Panc1 (cell line): ENCODE results near the gene SMIM8. TPM values are rescaled to one million over a fixed set of nuclear protein-coding genes. Genes with fewer than 3 reads are reported as not detected.

Experiments used
- ATAC-seq: fragments of 200-7000 bp; cut with Tn5 transposase; 2 replicates; pipeline ENCODE4 v1.9.1; 2020; ENCODE audit warnings: mild to moderate bottlenecking, moderate library complexity
- BruUV-seq: library from RNA; stranded (reverse); fragments of 400-500 nt; replicated peaks from 2 replicates; lab custom pipeline; 2021; lab: Mats Ljungman, UMichigan
- CTCF ChIA-PET: fragments of 300-600 bp; sonication (Branson Sonifier 250); formaldehyde crosslinking; loops from one replicate; lab custom pipeline; 2022; ENCODE audit warnings: antibody characterized with exemption; lab: Charles Lee
- POLR2A ChIA-PET: fragments of 300-600 bp; sonication (Branson Sonifier 250); formaldehyde crosslinking; loops from one replicate; lab custom pipeline; 2022; ENCODE audit warnings: antibody characterized with exemption; lab: Charles Lee
- DNase-seq: peaks from one replicate; pipeline ENCODE4 v3.0.0-alpha.2; 2010; ENCODE audit warnings: low read depth, low spot score
- H3K27ac ChIP-seq: 2 replicates; pipeline ENCODE4 v1.5.1; 2011; ENCODE audit warnings: mild to moderate bottlenecking, low read length, inconsistent platforms
- H3K27me3 ChIP-seq: fragments of 200-500 bp; sonication (Bioruptor generic); 2 replicates; pipeline ENCODE4 v1.6.0; 2014; ENCODE audit warnings: low read length, inconsistent platforms; ENCODE audit not compliant: control insufficient read depth, insufficient read depth
- H3K36me3 ChIP-seq: fragments of 200-500 bp; sonication (Bioruptor generic); 2 replicates; pipeline ENCODE4 v1.5.1; 2014; ENCODE audit warnings: inconsistent platforms, mild to moderate bottlenecking, low read length, moderate library complexity; ENCODE audit not compliant: control insufficient read depth, insufficient read depth
- H3K4me1 ChIP-seq: 2 replicates; pipeline ENCODE4 v1.5.1; 2011; ENCODE audit warnings: inconsistent platforms, mild to moderate bottlenecking, low read length, moderate library complexity; ENCODE audit not compliant: control insufficient read depth, insufficient read depth
- H3K4me3 ChIP-seq, 2 experiments: 2 replicates each; pipeline ENCODE4 v1.5.1; 2011 to 2012; ENCODE audit warnings: low read depth in 2 of 2, low read length in 2 of 2, mild to moderate bottlenecking in 2 of 2, inconsistent platforms in 1 of 2, moderate library complexity in 1 of 2
- H3K9me3 ChIP-seq: fragments of 200-500 bp; sonication (Bioruptor generic); 2 replicates; pipeline ENCODE4 v1.5.1; 2014; ENCODE audit warnings: low read depth, mild to moderate bottlenecking, inconsistent platforms, low read length, moderate library complexity; ENCODE audit not compliant: control insufficient read depth, insufficient read depth
- POLR2AphosphoS5 ChIP-seq: IDR thresholded peaks from 2 replicates; pipeline ENCODE4 v1.6.1; 2012; ENCODE audit warnings: mild to moderate bottlenecking, low read depth, low read length, moderate library complexity
- REST ChIP-seq, 2 experiments: IDR thresholded peaks; 2 replicates each; pipeline ENCODE4 v1.6.1; 2011 to 2012; ENCODE audit warnings: low read depth in 2 of 2, control low read depth in 1 of 2, low read length in 1 of 2, mild to moderate bottlenecking in 1 of 2, moderate library complexity in 1 of 2; ENCODE audit not compliant: insufficient read depth in 1 of 2
- SIN3A ChIP-seq: IDR thresholded peaks from 2 replicates; pipeline ENCODE4 v1.6.1; 2012; ENCODE audit warnings: low read depth, mild to moderate bottlenecking, low read length, moderate library complexity, borderline replicate concordance; ENCODE audit not compliant: insufficient read depth
- TCF7L2 ChIP-seq: IDR thresholded peaks from 2 replicates; pipeline ENCODE4 v1.6.1; 2011; ENCODE audit warnings: mild to moderate bottlenecking, low read depth, low read length, inconsistent platforms
- in situ Hi-C: cut with HindIII; loops from 2 replicates; pipeline ENCODE4 v1.10.0; 2016; ENCODE audit warnings: low sequenced_read_pairs, low pct_unique_long_range_greater_than_20kb
- intact Hi-C: fragments of 100-400 bp; cut with micrococcal nuclease; formaldehyde crosslinking; loops from one replicate; pipeline ENCODE4 v1.10.0; 2022; ENCODE audit not compliant: unreplicated experiment
- total RNA-seq: library from RNA; stranded (reverse); gene quantifications from one replicate; pipeline ENCODE4 v1.2.1, GENCODE V29; 2021; ENCODE audit not compliant: unreplicated experiment
- TF ChIP-seq, protein P1 (sequence below): fragments of 450-650 bp; IDR thresholded peaks from 2 replicates; pipeline ENCODE4 v1.5.1; 2017; ENCODE audit warnings: mild to moderate bottlenecking

The SMIM8 gene
- total RNA-seq, 1 experiment from 2014 or later, result 6.7 TPM

DNA sequence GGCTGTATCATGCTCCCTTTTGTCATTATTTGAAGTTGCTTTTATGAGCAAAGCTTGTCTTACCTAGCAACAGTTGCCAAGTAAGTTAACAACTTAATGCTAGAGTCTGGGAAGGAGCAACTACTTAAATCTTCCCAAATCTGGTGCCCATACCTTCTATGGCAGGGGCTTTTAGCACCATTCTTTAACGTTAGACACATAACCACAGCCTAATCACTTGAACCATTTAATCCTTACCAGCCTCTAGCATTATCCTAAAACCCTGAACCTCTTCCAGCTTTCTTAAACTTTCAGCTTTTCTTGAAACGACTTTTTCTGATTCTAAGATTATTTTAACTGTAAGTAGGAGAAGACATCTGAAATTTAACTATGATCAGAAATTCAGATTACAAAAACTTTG is 22.3 kb downstream of the SMIM8 start, which contains the start of gene C6orf163:
Gene C6orf163 (plus strand): TSS at position 83 of the 400 bp plus-strand sequence. CDS start 287 bp downstream, at position 370.
- intact Hi-C loops (no loop called here), in situ Hi-C loops (no loop called here)
- Histone ChIP-seq H3K36me3 (no peaks in the 10 kb centered on the region), H3K4me3 (no peak within 1 kb of the TSS), H3K4me1 (no peaks in the 10 kb centered on the region), H3K27ac (no peak within 1 kb of the TSS), H3K9me3 (no peaks in the 10 kb centered on the region), H3K27me3 (no peaks in the 10 kb centered on the region)
- TF ChIP-seq REST (IDR thresholded peaks at IDR 0.05; ENCODE audit: insufficient read depth in 1 of 2, low read depth in 2 of 2, low read length in 1 of 2), result no peak
- TF ChIP-seq, protein P1, sequence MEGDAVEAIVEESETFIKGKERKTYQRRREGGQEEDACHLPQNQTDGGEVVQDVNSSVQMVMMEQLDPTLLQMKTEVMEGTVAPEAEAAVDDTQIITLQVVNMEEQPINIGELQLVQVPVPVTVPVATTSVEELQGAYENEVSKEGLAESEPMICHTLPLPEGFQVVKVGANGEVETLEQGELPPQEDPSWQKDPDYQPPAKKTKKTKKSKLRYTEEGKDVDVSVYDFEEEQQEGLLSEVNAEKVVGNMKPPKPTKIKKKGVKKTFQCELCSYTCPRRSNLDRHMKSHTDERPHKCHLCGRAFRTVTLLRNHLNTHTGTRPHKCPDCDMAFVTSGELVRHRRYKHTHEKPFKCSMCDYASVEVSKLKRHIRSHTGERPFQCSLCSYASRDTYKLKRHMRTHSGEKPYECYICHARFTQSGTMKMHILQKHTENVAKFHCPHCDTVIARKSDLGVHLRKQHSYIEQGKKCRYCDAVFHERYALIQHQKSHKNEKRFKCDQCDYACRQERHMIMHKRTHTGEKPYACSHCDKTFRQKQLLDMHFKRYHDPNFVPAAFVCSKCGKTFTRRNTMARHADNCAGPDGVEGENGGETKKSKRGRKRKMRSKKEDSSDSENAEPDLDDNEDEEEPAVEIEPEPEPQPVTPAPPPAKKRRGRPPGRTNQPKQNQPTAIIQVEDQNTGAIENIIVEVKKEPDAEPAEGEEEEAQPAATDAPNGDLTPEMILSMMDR, result no peak
- TF ChIP-seq SIN3A, result no peak
- TF ChIP-seq TCF7L2, result no peak
- no peak for TF ChIP-seq POLR2AphosphoS5
- ChIA-PET CTCF (no interaction called here), POLR2A (no interaction called here)
- ATAC-seq, result no peak
- no peak for DNase-seq
- no TSS peak for BruUV-seq

DNA sequence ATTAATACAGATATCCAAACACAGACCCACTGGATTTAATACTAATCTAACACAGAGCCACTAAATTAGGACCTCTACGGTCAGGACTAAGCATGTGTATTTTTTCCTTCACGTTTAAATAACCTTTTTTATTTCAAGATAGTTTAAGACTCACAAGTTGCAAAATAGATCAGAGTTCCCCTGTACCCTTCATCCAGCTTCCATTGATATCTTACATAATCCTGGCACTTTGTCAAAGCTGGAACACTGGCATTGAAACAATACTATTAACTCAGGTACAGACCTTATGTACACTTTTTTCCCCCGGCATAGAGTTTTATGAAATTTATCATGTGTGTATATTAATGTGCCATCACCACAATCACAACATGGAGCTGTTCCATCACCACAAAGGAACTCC is 24.3 kb downstream of the SMIM8 start:
- no TSS peak for BruUV-seq
- CTCF ChIA-PET, result no interaction called here

More for the DNA sequence above, 24.3 kb downstream of the SMIM8 start:
- Histone ChIP-seq H3K4me3 (no peak overlapping the region), H3K27me3 (no peaks in the 10 kb centered on the region), H3K36me3 (no peaks in the 10 kb centered on the region), H3K4me1 (no peaks in the 10 kb centered on the region), H3K27ac (no peak overlapping the region), H3K9me3 (no peaks in the 10 kb centered on the region)
- TF ChIP-seq POLR2AphosphoS5 (no peak), TCF7L2 (no peak), REST (IDR thresholded peaks at IDR 0.05; ENCODE audit: insufficient read depth in 1 of 2, low read depth in 2 of 2, low read length in 1 of 2) (no peak), SIN3A (no peak)
- TF ChIP-seq, protein P1, result no peak
- in situ Hi-C loops (no loop called here), intact Hi-C loops (no loop called here)
- POLR2A ChIA-PET, result no interaction called here
- ATAC-seq (no peak), DNase-seq (no peak)
